ENCODE results near the gene HOXA4.

Gene HOXA4

GRCh38 chr7:27146491-27147198 lies 16.1 kb upstream of the HOXA4 start:
- no peak overlapping the region for H3K18ac ChIP-seq (ENCODE audit: low read length)
- no peak overlapping the region for H2BK5ac ChIP-seq (ENCODE audit: low read length)
- no peak overlapping the region for H3K4me3 ChIP-seq (ENCODE audit: low read length in 2 of 2)
- no peak overlapping the region for H4K91ac ChIP-seq (ENCODE audit: low read depth, low read length, poor library complexity)
- no peak overlapping the region for H3K27ac ChIP-seq (replicated peaks; ENCODE audit: low read length)
- peaks cover 3 to 26% of the 10 kb centered on the region in 2 donors for H3K9me3 ChIP-seq (replicated peaks in 1 of 2; ENCODE audit: control insufficient read depth in 2 of 2, insufficient read depth in 1 of 2, low read depth in 1 of 2, low read length in 2 of 2)
- H2AFZ ChIP-seq (ENCODE audit: low read length), result no peak overlapping the region
- no peak overlapping the region for H4K8ac ChIP-seq (ENCODE audit: low read depth, low read length)
- H2AK5ac ChIP-seq (ENCODE audit: low read depth, low read length), result no peak overlapping the region
- no peaks in the 10 kb centered on the region for H3K4me1 ChIP-seq (ENCODE audit: control insufficient read depth in 2 of 2, insufficient read depth in 1 of 2, low read depth in 1 of 2, low read length in 2 of 2)
- H3K9ac ChIP-seq (ENCODE audit: low read depth, low read length, poor library complexity), result no peak overlapping the region
- DNase-seq (ENCODE audit: low spot score), result no peak
- no peaks in the 10 kb centered on the region for H3K79me1 ChIP-seq (ENCODE audit: low read depth, low read length)
- H3K14ac ChIP-seq (ENCODE audit: low read length), result peak overlapping the region; percentile 31
- no peak overlapping the region for H3K4ac ChIP-seq (ENCODE audit: low read length)
- no CpG with 5 or more reads among the region's 5 CpGs for WGBS, 2 donors (ENCODE audit: extremely low coverage in 2 of 2, insufficient read length in 2 of 2, insufficient replicate concordance in 1 of 2)
- H3K4me2 ChIP-seq (ENCODE audit: insufficient read depth, low read length, poor library complexity, severe bottlenecking), result no peak overlapping the region
- H3K36me3 ChIP-seq (replicated peaks in 1 of 2; ENCODE audit: control insufficient read depth in 2 of 2, insufficient read depth in 2 of 2, low read length in 2 of 2), result no peaks in the 10 kb centered on the region
- H2BK12ac ChIP-seq (ENCODE audit: low read length), result no peak overlapping the region
- H2BK15ac ChIP-seq (ENCODE audit: low read length), result no peak overlapping the region
- H3K27me3 ChIP-seq (ENCODE audit: control insufficient read depth in 3 of 3, insufficient read depth in 3 of 3, low read depth in 1 of 3, low read length in 3 of 3), result peaks cover 72 to 99% (median 99%) of the 10 kb centered on the region in 3 experiments
- no peak overlapping the region for H2BK120ac ChIP-seq (ENCODE audit: low read depth, low read length)
- H3K23ac ChIP-seq (ENCODE audit: low read depth, low read length, poor library complexity), result no peak overlapping the region

GRCh38 chr7:27145914-27146412 lies 15.4 kb upstream of the HOXA4 start:
- H2BK15ac ChIP-seq (ENCODE audit: low read length), result no peak overlapping the region
- WGBS, 2 donors (ENCODE audit: extremely low coverage in 2 of 2, insufficient read length in 2 of 2, insufficient replicate concordance in 1 of 2), result no CpG with 5 or more reads among the region's 11 CpGs
- H2BK12ac ChIP-seq (ENCODE audit: low read length), result no peak overlapping the region
- no peak overlapping the region for H3K4ac ChIP-seq (ENCODE audit: low read length)
- H2BK5ac ChIP-seq (ENCODE audit: low read length), result no peak overlapping the region
- H3K14ac ChIP-seq (ENCODE audit: low read length), result no peak overlapping the region
- no peak overlapping the region for H3K4me2 ChIP-seq (ENCODE audit: insufficient read depth, low read length, poor library complexity, severe bottlenecking)
- no peak overlapping the region for H3K9ac ChIP-seq (ENCODE audit: low read depth, low read length, poor library complexity)
- no peak overlapping the region for H2BK120ac ChIP-seq (ENCODE audit: low read depth, low read length)
- H2AK5ac ChIP-seq (ENCODE audit: low read depth, low read length), result no peak overlapping the region
- H3K18ac ChIP-seq (ENCODE audit: low read length), result no peak overlapping the region
- no peak overlapping the region for H3K27ac ChIP-seq (replicated peaks; ENCODE audit: low read length)
- H3K4me1 ChIP-seq (ENCODE audit: control insufficient read depth in 2 of 2, insufficient read depth in 1 of 2, low read depth in 1 of 2, low read length in 2 of 2), result no peaks in the 10 kb centered on the region
- H3K79me1 ChIP-seq (ENCODE audit: low read depth, low read length), result no peaks in the 10 kb centered on the region
- no peak overlapping the region for H4K91ac ChIP-seq (ENCODE audit: low read depth, low read length, poor library complexity)
- H3K9me3 ChIP-seq (replicated peaks in 1 of 2; ENCODE audit: control insufficient read depth in 2 of 2, insufficient read depth in 1 of 2, low read depth in 1 of 2, low read length in 2 of 2), result peaks cover 3 to 21% of the 10 kb centered on the region in 2 donors
- DNase-seq (ENCODE audit: low spot score), result no peak
- peak overlapping the region; percentile 31 for H4K8ac ChIP-seq (ENCODE audit: low read depth, low read length)
- H3K4me3 ChIP-seq (ENCODE audit: low read length in 2 of 2), result no peak overlapping the region
- H3K27me3 ChIP-seq (ENCODE audit: control insufficient read depth in 3 of 3, insufficient read depth in 3 of 3, low read depth in 1 of 3, low read length in 3 of 3), result peaks cover 67 to 99% (median 99%) of the 10 kb centered on the region in 3 experiments
- H3K36me3 ChIP-seq (replicated peaks in 1 of 2; ENCODE audit: control insufficient read depth in 2 of 2, insufficient read depth in 2 of 2, low read length in 2 of 2), result no peaks in the 10 kb centered on the region
- no peak overlapping the region for H2AFZ ChIP-seq (ENCODE audit: low read length)
- peak overlapping the region; percentile 17 for H3K23ac ChIP-seq (ENCODE audit: low read depth, low read length, poor library complexity)

- Histone ChIP-seq H3K4me1 (ENCODE audit: control insufficient read depth in 2 of 2, insufficient read depth in 1 of 2, low read depth in 1 of 2, low read length in 2 of 2) (no peaks in the 10 kb centered on the region), H4K91ac (ENCODE audit: low read depth, low read length, poor library complexity) (no peak overlapping the region), H3K14ac (ENCODE audit: low read length) (no peak overlapping the region), H3K79me1 (ENCODE audit: low read depth, low read length) (no peaks in the 10 kb centered on the region), H2BK12ac (ENCODE audit: low read length) (no peak overlapping the region), H2AK5ac (ENCODE audit: low read depth, low read length) (no peak overlapping the region), H2BK5ac (ENCODE audit: low read length) (no peak overlapping the region), H3K27ac (replicated peaks; ENCODE audit: low read length) (no peak overlapping the region), H3K4me2 (ENCODE audit: insufficient read depth, low read length, poor library complexity, severe bottlenecking) (no peak overlapping the region), H3K4ac (ENCODE audit: low read length) (no peak overlapping the region), H2BK120ac (ENCODE audit: low read depth, low read length) (no peak overlapping the region), H3K9me3 (replicated peaks in 1 of 2; ENCODE audit: control insufficient read depth in 2 of 2, insufficient read depth in 1 of 2, low read depth in 1 of 2, low read length in 2 of 2) (peaks cover 3 to 23% of the 10 kb centered on the region in 2 donors), H3K9ac (ENCODE audit: low read depth, low read length, poor library complexity) (no peak overlapping the region), H2BK15ac (ENCODE audit: low read length) (no peak overlapping the region), H3K36me3 (replicated peaks in 1 of 2; ENCODE audit: control insufficient read depth in 2 of 2, insufficient read depth in 2 of 2, low read length in 2 of 2) (no peaks in the 10 kb centered on the region), H4K8ac (ENCODE audit: low read depth, low read length) (peak overlapping the region; percentile 31), H3K23ac (ENCODE audit: low read depth, low read length, poor library complexity) (peak overlapping the region; percentile 17), H3K27me3 (ENCODE audit: control insufficient read depth in 3 of 3, insufficient read depth in 3 of 3, low read depth in 1 of 3, low read length in 3 of 3) (peaks cover 64 to 99% (median 99%) of the 10 kb centered on the region in 3 experiments), H3K4me3 (ENCODE audit: low read length in 2 of 2) (no peak overlapping the region), H3K18ac (ENCODE audit: low read length) (peak overlapping the region; percentile 8), H2AFZ (ENCODE audit: low read length) (peak overlapping the region; percentile 29)
- no peak for DNase-seq (ENCODE audit: low spot score)
- WGBS, 2 donors (ENCODE audit: extremely low coverage in 2 of 2, insufficient read length in 2 of 2, insufficient replicate concordance in 1 of 2), result no CpG with 5 or more reads among the region's 47 CpGs
These were observed 14.8 kb upstream of the HOXA4 start for GRCh38 chr7:27145165-27145913.

GRCh38 chr7:27144781-27145164 lies 14.2 kb upstream of the HOXA4 start:
- Histone ChIP-seq H3K9ac (ENCODE audit: low read depth, low read length, poor library complexity) (no peak overlapping the region), H3K4me1 (ENCODE audit: control insufficient read depth in 2 of 2, insufficient read depth in 1 of 2, low read depth in 1 of 2, low read length in 2 of 2) (no peaks in the 10 kb centered on the region), H3K9me3 (replicated peaks in 1 of 2; ENCODE audit: control insufficient read depth in 2 of 2, insufficient read depth in 1 of 2, low read depth in 1 of 2, low read length in 2 of 2) (peaks cover 3 to 20% of the 10 kb centered on the region in 2 donors), H2BK15ac (ENCODE audit: low read length) (no peak overlapping the region), H2BK12ac (ENCODE audit: low read length) (no peak overlapping the region), H3K4ac (ENCODE audit: low read length) (no peak overlapping the region), H3K4me3 (ENCODE audit: low read length in 2 of 2) (no peak overlapping the region), H3K4me2 (ENCODE audit: insufficient read depth, low read length, poor library complexity, severe bottlenecking) (no peak overlapping the region), H4K8ac (ENCODE audit: low read depth, low read length) (no peak overlapping the region), H2BK5ac (ENCODE audit: low read length) (no peak overlapping the region), H3K36me3 (replicated peaks in 1 of 2; ENCODE audit: control insufficient read depth in 2 of 2, insufficient read depth in 2 of 2, low read length in 2 of 2) (no peaks in the 10 kb centered on the region), H2BK120ac (ENCODE audit: low read depth, low read length) (no peak overlapping the region), H2AK5ac (ENCODE audit: low read depth, low read length) (no peak overlapping the region), H3K27ac (replicated peaks; ENCODE audit: low read length) (no peak overlapping the region), H3K23ac (ENCODE audit: low read depth, low read length, poor library complexity) (no peak overlapping the region), H3K79me1 (ENCODE audit: low read depth, low read length) (no peaks in the 10 kb centered on the region), H3K27me3 (ENCODE audit: control insufficient read depth in 3 of 3, insufficient read depth in 3 of 3, low read depth in 1 of 3, low read length in 3 of 3) (peaks cover 63 to 99% (median 99%) of the 10 kb centered on the region in 3 experiments), H3K14ac (ENCODE audit: low read length) (no peak overlapping the region), H2AFZ (ENCODE audit: low read length) (peak overlapping the region; percentile 29), H3K18ac (ENCODE audit: low read length) (no peak overlapping the region), H4K91ac (ENCODE audit: low read depth, low read length, poor library complexity) (no peak overlapping the region)
- no peak for DNase-seq (ENCODE audit: low spot score)
- no CpG with 5 or more reads among the region's 31 CpGs for WGBS, 2 donors (ENCODE audit: extremely low coverage in 2 of 2, insufficient read length in 2 of 2, insufficient replicate concordance in 1 of 2)

Data from neuronal stem cell (in vitro differentiated cells).